Measurements from ENCODE around the gene HRAS. TPM values are rescaled to one million over a fixed set of nuclear protein-coding genes. Genes with fewer than 3 reads are reported as not detected.

The HRAS gene
- total RNA-seq, 2 donors from 2014 or later, result 13.0 to 15.8 TPM

GRCh38 chr11:553988-554340 lies 18.6 kb upstream of the HRAS start:
- Histone ChIP-seq H3K9me3 (no peaks in the 10 kb centered on the region), H3K36me3 (replicated peaks in 1 of 2; ENCODE audit: insufficient read depth in 1 of 2, low read depth in 2 of 2) (no peaks in the 10 kb centered on the region), H3K27me3 (no peaks in the 10 kb centered on the region), H3K27ac (no peak overlapping the region), H3K4me3 (no peak overlapping the region), H3K4me1 (peaks cover 26% of the 10 kb centered on the region)
- no peak for ATAC-seq
- intact Hi-C loops (cut with DNase I), result loop anchor here (10.0 kb wide), 1 partner anchor 171 kb away; no protein-coding TSS in a partner anchor
- TF ChIP-seq POLR2A (IDR thresholded peaks at IDR 0.05) (no peak), CTCF (IDR thresholded peaks at IDR 0.05) (no peak)
- 30 to 34% methylated on average over 4 to 11 of the region's 11 CpGs for WGBS, 2 donors
- DNase-seq, result peak in 1 of 4 donors; percentile 39

- no peak for ATAC-seq
- no peak overlapping the region for H3K27ac ChIP-seq
- peaks cover 21% of the 10 kb centered on the region for H3K4me1 ChIP-seq
- 70 to 74% methylated on average over 8 to 25 of the region's 27 CpGs for WGBS, 2 donors
- DNase-seq, result no peak
- no peaks in the 10 kb centered on the region for H3K27me3 ChIP-seq
- intact Hi-C loops (cut with DNase I), result loop anchor here (10.0 kb wide), 1 partner anchor 171 kb away; no protein-coding TSS in a partner anchor
- no peak for TF ChIP-seq CTCF (IDR thresholded peaks at IDR 0.05)
- TF ChIP-seq POLR2A (IDR thresholded peaks at IDR 0.05), result no peak
- H3K4me3 ChIP-seq, result no peak overlapping the region
- H3K36me3 ChIP-seq (replicated peaks in 1 of 2; ENCODE audit: insufficient read depth in 1 of 2, low read depth in 2 of 2), result no peaks in the 10 kb centered on the region
- no peaks in the 10 kb centered on the region for H3K9me3 ChIP-seq
These were observed 18.0 kb upstream of the HRAS start for GRCh38 chr11:553083-553987.

- Histone ChIP-seq H3K27ac (no peak overlapping the region), H3K4me1 (peaks cover 21% of the 10 kb centered on the region), H3K4me3 (no peak overlapping the region), H3K36me3 (replicated peaks in 1 of 2; ENCODE audit: insufficient read depth in 1 of 2, low read depth in 2 of 2) (no peaks in the 10 kb centered on the region), H3K27me3 (no peaks in the 10 kb centered on the region), H3K9me3 (no peaks in the 10 kb centered on the region)
- TF ChIP-seq CTCF (IDR thresholded peaks at IDR 0.05), result no peak
- no peak for TF ChIP-seq POLR2A (IDR thresholded peaks at IDR 0.05)
- intact Hi-C loops (cut with DNase I), result loop anchor here (10.0 kb wide), 1 partner anchor 173 kb away; no protein-coding TSS in a partner anchor
- 82 to 100% methylated on average over 5 to 12 of the region's 12 CpGs for WGBS, 2 donors
- ATAC-seq (no peak), DNase-seq (no peak)
These were observed 16.2 kb upstream of the HRAS start for GRCh38 chr11:551596-551995.

GRCh38 chr11:551131-551530 lies 15.8 kb upstream of the HRAS start:
- no peak overlapping the region for H3K4me3 ChIP-seq
- no peak overlapping the region for H3K27ac ChIP-seq
- intact Hi-C loops (cut with DNase I), result loop anchor here (10.0 kb wide), 1 partner anchor 174 kb away; no protein-coding TSS in a partner anchor
- TF ChIP-seq POLR2A (IDR thresholded peaks at IDR 0.05), result no peak
- no peak for TF ChIP-seq CTCF (IDR thresholded peaks at IDR 0.05)
- ATAC-seq (no peak), DNase-seq (no peak)
- no peaks in the 10 kb centered on the region for H3K36me3 ChIP-seq (replicated peaks in 1 of 2; ENCODE audit: insufficient read depth in 1 of 2, low read depth in 2 of 2)
- H3K27me3 ChIP-seq, result no peaks in the 10 kb centered on the region
- WGBS, 2 donors, result 84% methylated on average over 5 to 7 of the region's 16 CpGs
- H3K4me1 ChIP-seq, result peaks cover 21% of the 10 kb centered on the region
- no peaks in the 10 kb centered on the region for H3K9me3 ChIP-seq

Measured in body of pancreas (tissue), 4 donors.